ENCODE measurements around the gene SYPL2.

Gene SYPL2

GRCh38 chr1:109493805-109494539, 27.6 kb downstream of the SYPL2 start, which contains the start of gene CYB561D1:
Gene CYB561D1 (plus strand): TSS chr1:109494094. CDS start chr1:109494140, 46 bp downstream.
- DNase-seq: peak; percentile 92

- no peak for DNase-seq
Measured at GRCh38 chr1:109495738-109496137, 29.4 kb downstream of the SYPL2 start.

- DNase-seq: no peak
Measured at GRCh38 chr1:109497449-109498160, 31.3 kb downstream of the SYPL2 start.

- DNase-seq: peak; percentile 46
Measured at GRCh38 chr1:109498161-109498801, 31.9 kb downstream of the SYPL2 start.

GRCh38 chr1:109499081-109499480, 32.7 kb downstream of the SYPL2 start:
- DNase-seq: no peak

DNA sequence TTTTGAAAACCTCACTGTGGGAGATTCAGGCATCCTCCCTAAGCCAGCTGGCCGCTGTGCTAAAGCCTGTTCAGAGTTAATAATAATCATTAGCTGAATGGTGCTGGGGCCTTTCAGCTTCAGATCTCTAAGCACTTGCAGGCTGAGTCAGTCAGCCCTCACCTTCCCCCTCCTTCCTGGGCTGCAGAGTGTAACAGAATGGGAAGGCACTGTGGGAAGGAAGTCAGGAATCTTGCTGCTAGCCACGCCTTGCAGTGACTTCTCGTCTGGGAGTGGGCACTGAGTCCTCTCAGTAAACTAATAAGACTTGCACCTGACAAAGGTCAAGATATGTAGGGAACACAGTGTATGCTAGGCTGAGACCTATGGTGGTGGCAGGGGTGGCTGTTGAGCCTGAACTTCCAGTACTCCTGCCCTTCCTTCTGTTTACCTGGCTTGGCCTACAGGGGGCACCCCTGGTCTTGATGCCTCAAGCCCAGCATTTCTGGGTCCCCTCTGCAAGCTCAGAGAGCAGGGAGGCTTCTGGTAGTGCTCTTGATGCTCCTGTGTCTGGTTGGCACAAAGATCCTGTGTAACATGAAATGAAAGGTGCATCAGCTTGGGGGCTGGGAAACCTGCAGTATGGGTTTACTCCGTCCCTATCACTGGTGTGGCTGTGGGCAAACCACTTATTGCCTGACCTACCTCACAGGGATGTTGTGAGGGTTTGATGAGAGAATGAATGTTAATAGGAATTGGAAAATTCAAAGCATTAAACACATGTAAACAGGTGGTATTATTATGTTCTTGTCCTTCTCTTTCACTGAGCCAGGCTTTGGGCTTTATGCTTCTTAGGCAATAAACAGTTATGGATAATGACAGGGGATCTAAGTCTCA, 33.6 kb downstream of the SYPL2 start:
- peak; percentile 65 for DNase-seq

- DNase-seq: no peak
Measured at GRCh38 chr1:109500941-109501381, 34.6 kb downstream of the SYPL2 start.

GRCh38 chr1:109501644-109502363, 35.5 kb downstream of the SYPL2 start:
- no peak for DNase-seq

DNA sequence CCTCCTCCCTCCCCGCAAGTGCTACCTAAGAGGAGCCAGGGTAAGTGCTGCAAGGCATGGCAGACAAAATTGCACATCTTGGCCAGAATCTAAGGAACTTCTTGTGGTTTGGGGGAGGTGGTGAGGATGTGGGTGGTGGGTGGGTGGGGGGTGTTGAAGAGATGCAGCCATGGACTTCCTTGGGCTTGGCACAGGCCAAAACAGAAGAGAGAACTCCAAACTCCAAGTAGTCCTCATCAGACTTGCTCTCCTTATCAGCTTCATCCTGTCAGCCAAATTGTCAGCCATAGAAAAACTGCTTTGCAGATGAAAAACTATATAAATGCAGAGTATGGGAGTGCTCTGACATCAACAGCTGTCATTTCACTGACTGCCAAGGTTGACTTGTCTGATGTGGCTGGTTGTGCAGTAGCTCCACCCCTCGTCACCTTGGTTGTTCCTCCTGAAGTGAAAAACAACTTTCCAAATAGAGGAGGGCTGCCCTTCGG, 36.1 kb downstream of the SYPL2 start:
- DNase-seq: peak; percentile 31

DNA sequence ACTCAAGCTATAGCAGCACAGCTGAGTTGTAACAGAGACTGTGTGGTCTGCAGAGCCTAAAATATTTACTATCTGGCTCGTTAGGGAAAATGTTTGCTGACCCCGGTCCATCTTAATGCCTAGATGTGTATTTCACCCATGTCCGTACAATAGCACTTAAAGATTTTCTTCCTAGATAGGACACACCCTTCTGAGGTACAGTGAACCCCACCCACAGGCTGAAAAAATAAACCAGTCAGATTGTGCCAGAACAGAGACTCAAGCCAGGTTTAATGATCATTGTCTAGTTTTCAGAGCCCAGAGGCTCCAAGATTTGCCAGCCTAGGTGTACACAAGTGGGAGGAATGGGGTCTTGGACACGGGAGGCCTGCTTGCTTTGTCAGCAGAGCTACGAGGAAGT, 37.6 kb downstream of the SYPL2 start:
- no peak for DNase-seq

DNA sequence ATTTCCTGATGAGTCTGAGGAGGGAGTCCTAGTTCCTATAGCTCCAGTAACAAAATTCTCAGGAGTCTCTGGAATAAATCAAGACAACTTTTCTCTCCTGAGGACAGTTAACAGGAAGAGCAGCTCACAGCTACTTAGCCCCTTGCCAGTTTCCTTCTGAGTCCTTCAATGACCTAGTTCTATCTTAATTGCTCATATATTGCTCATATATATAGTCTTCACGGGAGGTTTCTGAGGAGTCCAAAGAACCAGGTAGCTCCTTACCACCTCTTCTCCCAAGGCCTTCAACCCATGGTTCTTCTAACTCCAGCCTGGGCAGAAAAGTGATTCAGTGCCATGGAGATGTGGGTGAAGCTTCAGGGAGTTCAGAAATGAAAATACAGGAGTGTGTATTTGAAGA, 38.6 kb downstream of the SYPL2 start:
- no peak for DNase-seq

- no peak for DNase-seq
Measured at GRCh38 chr1:109508001-109508872, 41.9 kb downstream of the SYPL2 start.

DNA sequence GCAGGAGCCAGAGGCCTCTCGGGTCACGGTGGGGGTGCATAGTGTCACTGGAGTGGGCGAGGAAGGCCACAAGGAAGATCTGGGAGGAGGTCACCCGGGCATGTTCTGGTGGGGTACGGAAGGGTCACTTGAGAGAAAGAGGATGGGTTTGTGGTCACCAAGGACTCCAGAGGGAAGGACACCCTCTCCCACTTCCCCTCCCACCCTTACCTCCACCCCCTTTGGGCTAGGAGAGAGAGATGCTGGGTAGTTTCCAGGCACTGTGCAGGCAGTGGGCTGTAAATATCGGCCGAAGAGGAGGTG, 42.5 kb downstream of the SYPL2 start:
- no peak for DNase-seq

DNA sequence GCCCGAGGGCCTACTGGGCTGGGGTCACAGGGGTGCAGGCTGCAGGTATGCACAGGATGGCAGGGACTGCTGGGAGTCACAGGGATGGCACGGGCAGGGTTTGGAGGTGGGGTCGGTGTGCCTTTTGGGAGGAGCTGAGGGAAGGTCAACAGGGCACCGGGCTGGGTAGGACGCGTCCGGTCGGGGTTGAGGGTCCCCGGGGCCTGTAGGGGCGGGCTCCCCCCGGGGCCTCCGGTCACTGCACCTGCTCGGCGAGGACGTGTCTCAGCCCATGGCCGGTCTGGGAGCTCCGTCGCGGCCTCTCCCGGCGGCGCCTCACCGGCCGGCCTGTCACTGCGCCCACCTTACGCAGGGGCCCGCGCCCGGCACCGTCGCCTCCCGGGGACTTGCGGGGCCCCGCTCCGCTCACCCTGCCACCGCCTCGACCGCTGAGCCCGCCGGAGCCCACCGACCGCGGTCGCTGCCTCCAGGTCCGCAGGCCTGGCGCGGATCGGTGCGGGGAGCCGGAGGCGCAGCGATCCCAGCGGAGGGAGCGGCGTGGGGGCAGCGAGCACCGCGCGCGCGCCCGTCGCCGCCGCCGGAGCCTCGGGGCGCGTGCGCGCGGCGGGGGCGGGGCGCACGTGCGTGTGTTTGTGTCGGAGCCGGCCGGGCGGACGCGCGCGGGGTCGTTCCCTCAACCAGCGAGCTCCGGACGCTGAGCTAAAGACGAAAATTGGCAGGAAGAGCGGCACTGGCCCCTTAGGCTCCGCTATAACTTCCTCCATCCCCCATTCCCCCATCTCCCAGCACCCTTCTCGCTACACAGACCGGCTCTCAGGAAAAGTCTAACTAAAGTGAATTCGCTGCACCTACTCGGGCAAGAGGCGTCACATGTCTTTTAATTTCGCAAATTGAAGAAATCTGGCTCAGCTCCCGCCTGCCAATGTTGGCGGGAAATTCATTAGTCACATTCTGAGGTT, 43.1 kb downstream of the SYPL2 start, which contains the start of gene AMIGO1:
Gene AMIGO1 (minus strand): TSS at position 552 of the 959 bp plus-strand sequence. CDS start 815 bp downstream, outside the sequence.
- DNase-seq: peak; percentile 75

GRCh38 chr1:109513110-109513710, 46.9 kb downstream of the SYPL2 start:
- no peak for DNase-seq

GRCh38 chr1:109514846-109515245, 48.5 kb downstream of the SYPL2 start:
- DNase-seq: no peak

DNA sequence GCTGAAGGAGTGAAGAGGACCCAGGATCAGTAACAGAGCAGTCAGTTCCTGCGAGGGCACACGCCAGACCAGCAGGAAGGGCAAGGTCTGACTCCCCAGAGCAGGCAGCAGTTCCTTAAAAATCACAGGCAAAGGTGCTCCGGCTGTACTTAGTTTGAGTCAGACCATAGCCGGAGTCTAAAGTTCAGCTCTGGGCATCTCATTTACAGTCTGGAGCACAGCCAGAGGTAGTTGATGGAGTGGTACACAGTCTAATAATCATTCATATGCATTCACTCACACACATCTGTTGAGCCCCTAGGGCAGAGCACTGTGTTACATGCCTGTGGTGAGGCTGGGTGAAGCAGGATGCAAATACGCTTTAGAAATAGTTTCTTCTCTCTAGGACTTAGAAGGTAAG, 50.5 kb downstream of the SYPL2 start:
- no peak for DNase-seq

GRCh38 chr1:109517337-109517736, 51.0 kb downstream of the SYPL2 start:
- DNase-seq: no peak

Measured in activated naive CD4-positive, alpha-beta T cell treated with anti-CD3 and anti-CD28 coated beads, Interleukin-2, amount 50 U/mL, for 16 hours (primary cell).